Measurements from ENCODE around the gene PRKCA.
A peak's percentile ranks its signal among the peaks of the same experiment; 100 is the strongest.

Gene PRKCA

DNA sequence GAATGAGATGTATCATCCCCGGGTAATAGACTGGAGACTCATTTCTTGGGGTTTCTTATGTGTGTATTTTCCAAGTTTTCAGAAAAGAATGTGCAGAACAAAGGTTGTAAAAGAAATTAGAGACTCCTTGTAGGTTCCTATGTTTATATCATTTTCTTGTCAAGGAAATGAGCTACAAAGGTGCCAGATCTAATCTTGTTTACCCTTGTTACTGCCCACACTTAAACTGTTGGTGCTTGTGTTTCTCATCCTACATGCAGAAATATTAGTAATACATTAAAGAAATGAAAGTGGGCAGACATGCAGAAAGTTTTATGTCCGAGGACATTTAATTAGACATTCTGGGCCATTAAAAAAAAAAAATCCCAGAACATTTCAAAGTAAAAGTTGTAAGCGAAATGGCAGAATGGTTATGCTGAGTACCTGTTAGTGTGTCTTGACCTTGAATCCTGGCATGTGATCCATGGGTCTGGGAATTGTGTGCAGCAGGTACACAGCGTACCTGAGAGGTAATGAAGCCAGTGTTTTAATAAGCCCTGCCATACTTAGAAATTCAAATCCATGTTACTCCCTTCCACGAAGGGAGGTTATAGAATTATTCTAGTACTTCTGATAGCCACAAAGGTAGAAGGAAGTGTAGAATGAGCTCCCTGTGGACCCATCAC lies 469.9 kb downstream of the PRKCA start:
- H3K9ac ChIP-seq (ENCODE audit: low read depth, low read length, poor library complexity), result no peak overlapping the region
- H3K18ac ChIP-seq (ENCODE audit: low read length), result no peak overlapping the region
- no CpG with 5 or more reads among the region's 5 CpGs for WGBS, 2 donors (ENCODE audit: extremely low coverage in 2 of 2, insufficient read length in 2 of 2, insufficient replicate concordance in 1 of 2)
- no peak overlapping the region for H3K4me3 ChIP-seq (ENCODE audit: low read length in 2 of 2)
- H2BK12ac ChIP-seq (ENCODE audit: low read length), result no peak overlapping the region
- no peak overlapping the region for H2BK5ac ChIP-seq (ENCODE audit: low read length)
- no peak overlapping the region for H3K4ac ChIP-seq (ENCODE audit: low read length)
- H2AK5ac ChIP-seq (ENCODE audit: low read depth, low read length), result no peak overlapping the region
- H3K79me1 ChIP-seq (ENCODE audit: low read depth, low read length), result no peaks in the 10 kb centered on the region
- peaks cover 7 to 11% of the 10 kb centered on the region in 2 donors for H3K4me1 ChIP-seq (ENCODE audit: control insufficient read depth in 2 of 2, insufficient read depth in 1 of 2, low read depth in 1 of 2, low read length in 2 of 2)
- no peak overlapping the region for H3K23ac ChIP-seq (ENCODE audit: low read depth, low read length, poor library complexity)
- H4K8ac ChIP-seq (ENCODE audit: low read depth, low read length), result no peak overlapping the region
- H2BK120ac ChIP-seq (ENCODE audit: low read depth, low read length), result no peak overlapping the region
- no peak for DNase-seq (ENCODE audit: low spot score)
- H3K4me2 ChIP-seq (ENCODE audit: insufficient read depth, low read length, poor library complexity, severe bottlenecking), result no peak overlapping the region
- no peaks in the 10 kb centered on the region for H3K9me3 ChIP-seq (replicated peaks in 1 of 2; ENCODE audit: control insufficient read depth in 2 of 2, insufficient read depth in 1 of 2, low read depth in 1 of 2, low read length in 2 of 2)
- H3K27me3 ChIP-seq (ENCODE audit: control insufficient read depth in 3 of 3, insufficient read depth in 3 of 3, low read depth in 1 of 3, low read length in 3 of 3), result no peaks in the 10 kb centered on the region
- no peak overlapping the region for H3K27ac ChIP-seq (replicated peaks; ENCODE audit: low read length)
- H2BK15ac ChIP-seq (ENCODE audit: low read length), result no peak overlapping the region
- no peak overlapping the region for H2AFZ ChIP-seq (ENCODE audit: low read length)
- no peaks in the 10 kb centered on the region for H3K36me3 ChIP-seq (replicated peaks in 1 of 2; ENCODE audit: control insufficient read depth in 2 of 2, insufficient read depth in 2 of 2, low read length in 2 of 2)
- no peak overlapping the region for H3K14ac ChIP-seq (ENCODE audit: low read length)
- H4K91ac ChIP-seq (ENCODE audit: low read depth, low read length, poor library complexity), result no peak overlapping the region

DNA sequence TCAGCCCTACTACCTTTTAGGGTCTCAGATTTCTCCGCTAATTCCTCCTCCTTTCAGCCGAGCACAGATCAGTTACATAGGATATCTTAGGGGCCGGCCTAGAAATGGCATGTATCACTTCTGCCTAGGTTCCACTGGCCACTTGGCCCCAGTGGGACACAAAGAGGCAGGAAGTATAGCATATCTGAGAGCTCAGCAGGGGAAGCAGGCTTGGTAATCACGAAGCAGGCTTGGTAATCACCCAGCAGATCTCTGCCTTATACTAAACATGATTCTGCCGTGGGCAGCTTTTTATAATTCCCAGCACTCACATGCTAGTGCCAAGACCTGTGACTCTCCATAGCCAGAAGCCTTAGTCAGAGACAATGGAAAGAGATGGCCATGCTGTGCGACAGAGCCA lies 472.9 kb downstream of the PRKCA start:
- H3K14ac ChIP-seq (ENCODE audit: low read length), result no peak overlapping the region
- no peak overlapping the region for H3K4ac ChIP-seq (ENCODE audit: low read length)
- H3K9me3 ChIP-seq (replicated peaks in 1 of 2; ENCODE audit: control insufficient read depth in 2 of 2, insufficient read depth in 1 of 2, low read depth in 1 of 2, low read length in 2 of 2), result no peaks in the 10 kb centered on the region
- no peaks in the 10 kb centered on the region for H3K79me1 ChIP-seq (ENCODE audit: low read depth, low read length)
- H2BK15ac ChIP-seq (ENCODE audit: low read length), result no peak overlapping the region
- no peak overlapping the region for H3K27ac ChIP-seq (replicated peaks; ENCODE audit: low read length)
- no peak overlapping the region for H2BK12ac ChIP-seq (ENCODE audit: low read length)
- H4K8ac ChIP-seq (ENCODE audit: low read depth, low read length), result no peak overlapping the region
- H2AFZ ChIP-seq (ENCODE audit: low read length), result peak overlapping the region; percentile 74
- no peak for DNase-seq (ENCODE audit: low spot score)
- H3K27me3 ChIP-seq (ENCODE audit: control insufficient read depth in 3 of 3, insufficient read depth in 3 of 3, low read depth in 1 of 3, low read length in 3 of 3), result no peaks in the 10 kb centered on the region
- H3K18ac ChIP-seq (ENCODE audit: low read length), result no peak overlapping the region
- no peak overlapping the region for H3K23ac ChIP-seq (ENCODE audit: low read depth, low read length, poor library complexity)
- no peaks in the 10 kb centered on the region for H3K36me3 ChIP-seq (replicated peaks in 1 of 2; ENCODE audit: control insufficient read depth in 2 of 2, insufficient read depth in 2 of 2, low read length in 2 of 2)
- H3K4me2 ChIP-seq (ENCODE audit: insufficient read depth, low read length, poor library complexity, severe bottlenecking), result no peak overlapping the region
- no CpG with 5 or more reads among the region's 6 CpGs for WGBS, 2 donors (ENCODE audit: extremely low coverage in 2 of 2, insufficient read length in 2 of 2, insufficient replicate concordance in 1 of 2)
- no peak overlapping the region for H3K4me3 ChIP-seq (ENCODE audit: low read length in 2 of 2)
- H4K91ac ChIP-seq (ENCODE audit: low read depth, low read length, poor library complexity), result no peak overlapping the region
- H2BK120ac ChIP-seq (ENCODE audit: low read depth, low read length), result no peak overlapping the region
- H2BK5ac ChIP-seq (ENCODE audit: low read length), result no peak overlapping the region
- H3K9ac ChIP-seq (ENCODE audit: low read depth, low read length, poor library complexity), result no peak overlapping the region
- H2AK5ac ChIP-seq (ENCODE audit: low read depth, low read length), result no peak overlapping the region
- H3K4me1 ChIP-seq (ENCODE audit: control insufficient read depth in 2 of 2, insufficient read depth in 1 of 2, low read depth in 1 of 2, low read length in 2 of 2), result peaks cover 10 to 19% of the 10 kb centered on the region in 2 donors

DNA sequence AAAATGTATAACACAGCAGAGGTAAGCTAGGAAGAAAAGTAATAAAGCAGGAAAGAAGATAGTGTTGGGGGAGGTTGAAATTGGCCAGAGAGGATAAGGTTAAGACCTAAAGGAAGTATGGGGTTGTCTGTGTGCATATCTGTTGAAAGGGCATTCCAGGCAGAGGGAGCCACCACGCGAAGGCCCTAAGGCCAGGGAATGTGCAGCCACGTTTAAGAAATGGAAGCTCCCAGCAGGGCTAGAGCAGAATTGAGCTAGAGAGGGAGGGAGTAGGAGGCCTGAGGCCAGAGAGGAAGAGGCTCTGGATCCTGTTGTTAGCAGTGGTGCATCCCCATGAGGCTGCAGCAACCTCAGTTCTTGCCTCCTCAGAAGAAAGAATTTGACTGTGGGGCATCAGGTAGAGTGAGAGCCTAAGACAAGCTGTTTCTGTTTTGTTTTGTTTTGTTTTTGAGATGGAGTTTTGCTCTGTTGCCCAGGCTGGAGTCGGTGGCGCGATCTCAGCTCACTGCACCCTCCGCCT lies 473.5 kb downstream of the PRKCA start:
- Histone ChIP-seq H3K36me3 (replicated peaks in 1 of 2; ENCODE audit: control insufficient read depth in 2 of 2, insufficient read depth in 2 of 2, low read length in 2 of 2) (no peaks in the 10 kb centered on the region), H3K4me3 (ENCODE audit: low read length in 2 of 2) (no peak overlapping the region), H2BK5ac (ENCODE audit: low read length) (no peak overlapping the region), H2BK15ac (ENCODE audit: low read length) (no peak overlapping the region), H2AK5ac (ENCODE audit: low read depth, low read length) (no peak overlapping the region), H3K4me1 (ENCODE audit: control insufficient read depth in 2 of 2, insufficient read depth in 1 of 2, low read depth in 1 of 2, low read length in 2 of 2) (peaks cover 10 to 19% of the 10 kb centered on the region in 2 donors), H3K18ac (ENCODE audit: low read length) (no peak overlapping the region), H2BK120ac (ENCODE audit: low read depth, low read length) (no peak overlapping the region), H3K14ac (ENCODE audit: low read length) (no peak overlapping the region), H3K27me3 (ENCODE audit: control insufficient read depth in 3 of 3, insufficient read depth in 3 of 3, low read depth in 1 of 3, low read length in 3 of 3) (no peaks in the 10 kb centered on the region), H3K9me3 (replicated peaks in 1 of 2; ENCODE audit: control insufficient read depth in 2 of 2, insufficient read depth in 1 of 2, low read depth in 1 of 2, low read length in 2 of 2) (no peaks in the 10 kb centered on the region), H2BK12ac (ENCODE audit: low read length) (no peak overlapping the region), H3K4ac (ENCODE audit: low read length) (no peak overlapping the region), H3K27ac (replicated peaks; ENCODE audit: low read length) (no peak overlapping the region), H3K9ac (ENCODE audit: low read depth, low read length, poor library complexity) (peak overlapping the region; percentile 7), H3K79me1 (ENCODE audit: low read depth, low read length) (no peaks in the 10 kb centered on the region), H2AFZ (ENCODE audit: low read length) (peak overlapping the region; percentile 74), H4K91ac (ENCODE audit: low read depth, low read length, poor library complexity) (no peak overlapping the region), H3K23ac (ENCODE audit: low read depth, low read length, poor library complexity) (no peak overlapping the region), H3K4me2 (ENCODE audit: insufficient read depth, low read length, poor library complexity, severe bottlenecking) (no peak overlapping the region), H4K8ac (ENCODE audit: low read depth, low read length) (no peak overlapping the region)
- no peak for DNase-seq (ENCODE audit: low spot score)
- no CpG with 5 or more reads among the region's 7 CpGs for WGBS, 2 donors (ENCODE audit: extremely low coverage in 2 of 2, insufficient read length in 2 of 2, insufficient replicate concordance in 1 of 2)

DNA sequence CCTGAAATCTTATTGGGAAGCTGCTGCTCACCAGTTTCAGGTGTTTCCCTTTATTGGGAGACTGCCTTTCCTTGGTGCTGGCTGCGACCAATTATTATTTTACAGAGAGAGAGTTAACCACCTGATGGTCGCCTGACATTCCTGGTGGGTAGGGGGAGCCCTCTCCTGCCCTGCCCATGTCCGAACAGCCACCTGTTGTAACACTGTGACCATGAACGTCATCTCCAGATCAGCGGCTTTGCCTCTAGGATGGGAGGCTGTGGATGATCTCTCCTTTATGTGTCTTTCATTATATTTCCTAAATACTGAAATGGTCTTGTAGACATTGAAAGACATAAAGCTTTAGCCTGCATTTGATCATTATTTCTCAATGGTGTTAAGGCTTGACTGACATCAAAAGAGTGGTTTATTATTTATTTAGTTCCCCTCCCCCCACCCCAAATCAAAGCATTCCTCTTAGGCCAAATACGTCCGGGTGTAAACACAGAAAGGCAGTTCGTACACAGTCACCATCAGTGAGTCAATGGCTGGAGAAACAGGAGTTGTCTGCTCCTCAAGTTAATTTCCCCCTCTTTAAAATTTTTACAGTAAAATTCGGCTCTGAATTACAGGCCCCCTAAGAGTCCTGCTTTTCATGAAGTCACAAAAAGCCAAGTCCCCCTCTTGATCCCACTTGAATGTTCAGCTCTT lies 474.7 kb downstream of the PRKCA start:
- Histone ChIP-seq H3K9me3 (replicated peaks in 1 of 2; ENCODE audit: control insufficient read depth in 2 of 2, insufficient read depth in 1 of 2, low read depth in 1 of 2, low read length in 2 of 2) (no peaks in the 10 kb centered on the region), H3K4me3 (ENCODE audit: low read length in 2 of 2) (no peak overlapping the region), H3K23ac (ENCODE audit: low read depth, low read length, poor library complexity) (no peak overlapping the region), H3K4ac (ENCODE audit: low read length) (no peak overlapping the region), H3K14ac (ENCODE audit: low read length) (no peak overlapping the region), H3K18ac (ENCODE audit: low read length) (no peak overlapping the region), H2BK15ac (ENCODE audit: low read length) (no peak overlapping the region), H3K79me1 (ENCODE audit: low read depth, low read length) (no peaks in the 10 kb centered on the region), H3K27ac (replicated peaks; ENCODE audit: low read length) (no peak overlapping the region), H2AK5ac (ENCODE audit: low read depth, low read length) (no peak overlapping the region), H4K91ac (ENCODE audit: low read depth, low read length, poor library complexity) (no peak overlapping the region), H2AFZ (ENCODE audit: low read length) (no peak overlapping the region), H3K9ac (ENCODE audit: low read depth, low read length, poor library complexity) (no peak overlapping the region), H2BK5ac (ENCODE audit: low read length) (no peak overlapping the region), H3K36me3 (replicated peaks in 1 of 2; ENCODE audit: control insufficient read depth in 2 of 2, insufficient read depth in 2 of 2, low read length in 2 of 2) (no peaks in the 10 kb centered on the region), H2BK12ac (ENCODE audit: low read length) (no peak overlapping the region), H2BK120ac (ENCODE audit: low read depth, low read length) (no peak overlapping the region), H4K8ac (ENCODE audit: low read depth, low read length) (no peak overlapping the region), H3K27me3 (ENCODE audit: control insufficient read depth in 3 of 3, insufficient read depth in 3 of 3, low read depth in 1 of 3, low read length in 3 of 3) (no peaks in the 10 kb centered on the region), H3K4me1 (ENCODE audit: control insufficient read depth in 2 of 2, insufficient read depth in 1 of 2, low read depth in 1 of 2, low read length in 2 of 2) (peaks cover 10 to 19% of the 10 kb centered on the region in 2 donors), H3K4me2 (ENCODE audit: insufficient read depth, low read length, poor library complexity, severe bottlenecking) (no peak overlapping the region)
- no CpG with 5 or more reads among the region's 9 CpGs for WGBS, 2 donors (ENCODE audit: extremely low coverage in 2 of 2, insufficient read length in 2 of 2, insufficient replicate concordance in 1 of 2)
- DNase-seq (ENCODE audit: low spot score), result no peak

Measured in neuronal stem cell (in vitro differentiated cells).